Posterior vena cava (tissue), 2 donors: ENCODE measurements around the gene FHIT. TPM values are rescaled to one million over a fixed set of nuclear protein-coding genes. Genes with fewer than 3 reads are reported as not detected.

Source experiments
- DNase-seq: peaks from one replicate; pipeline ENCODE4 v3.0.0-alpha.2; 2020; ENCODE audit warnings: low spot score
- intact Hi-C, 2 donors: fragments of 100-400 bp; cut with DNase I; formaldehyde crosslinking; loops; one replicate each; pipeline versions ENCODE4 v1.14.1 to v1.14.2; 2022 to 2023
- total RNA-seq, 2 donors: library from RNA; stranded (reverse); fragmentation: NEBNext Ultra II Directional; extraction: Animal tissue kit (Norgen Biotek cat#: 25700); gene quantifications; one replicate each; pipeline ENCODE4 v1.2.1, GENCODE V29; 2021
- donor health status: DM: yes; HTN: yes; CAD: no.
- donor health status: DM: yes; HTN: yes; CAD: no.

Gene FHIT
- total RNA-seq, 2 donors from 2014 or later, result 6.0 to 9.2 TPM

GRCh38 chr3:60972599-60972998, 278.7 kb downstream of the FHIT start:
- intact Hi-C loops, result no loop called here
- no peak for DNase-seq

- no peak for DNase-seq
- intact Hi-C loops, result no loop called here
These were observed 280.4 kb downstream of the FHIT start for GRCh38 chr3:60970850-60971249.

GRCh38 chr3:60967141-60967540, 284.1 kb downstream of the FHIT start:
- intact Hi-C loops, result no loop called here

GRCh38 chr3:60957541-60957940, 293.7 kb downstream of the FHIT start:
- DNase-seq, result no peak
- intact Hi-C loops, result no loop called here

More at GRCh38 chr3:60967141-60967540, 284.1 kb downstream of the FHIT start:
- DNase-seq, result no peak

GRCh38 chr3:60956729-60957128, 294.5 kb downstream of the FHIT start:
- DNase-seq, result no peak
- intact Hi-C loops, result no loop called here

- no peak for DNase-seq
- intact Hi-C loops, result no loop called here
These were observed 296.2 kb downstream of the FHIT start for GRCh38 chr3:60955034-60955433.

GRCh38 chr3:60954048-60954447, 297.2 kb downstream of the FHIT start:
- intact Hi-C loops, result no loop called here
- DNase-seq, result no peak

- no peak for DNase-seq
- intact Hi-C loops, result no loop called here
These were observed 297.9 kb downstream of the FHIT start for GRCh38 chr3:60953351-60953750.

- DNase-seq, result no peak
- intact Hi-C loops, result no loop called here
These were observed 299.2 kb downstream of the FHIT start for GRCh38 chr3:60952055-60952454.

GRCh38 chr3:60949146-60949545, 302.1 kb downstream of the FHIT start:
- intact Hi-C loops, result no loop called here
- no peak for DNase-seq

- no peak for DNase-seq
- intact Hi-C loops, result no loop called here
These were observed 302.8 kb downstream of the FHIT start for GRCh38 chr3:60948488-60948887.

- no peak for DNase-seq
- intact Hi-C loops, result no loop called here
These were observed 315.5 kb downstream of the FHIT start for GRCh38 chr3:60935709-60936108.

- intact Hi-C loops, result no loop called here
- no peak for DNase-seq
These were observed 317.4 kb downstream of the FHIT start for GRCh38 chr3:60933824-60934223.

GRCh38 chr3:60932643-60933042, 318.6 kb downstream of the FHIT start:
- no peak for DNase-seq
- intact Hi-C loops, result no loop called here

- intact Hi-C loops, result no loop called here
- no peak for DNase-seq
These were observed 319.1 kb downstream of the FHIT start for GRCh38 chr3:60932170-60932569.

GRCh38 chr3:60931452-60931851, 319.8 kb downstream of the FHIT start:
- DNase-seq, result no peak
- intact Hi-C loops, result no loop called here

GRCh38 chr3:60920519-60920918, 330.7 kb downstream of the FHIT start:
- DNase-seq, result no peak
- intact Hi-C loops, result no loop called here

GRCh38 chr3:60919296-60919695, 332.0 kb downstream of the FHIT start:
- no peak for DNase-seq
- intact Hi-C loops, result no loop called here

GRCh38 chr3:60917141-60917540, 334.1 kb downstream of the FHIT start:
- DNase-seq, result no peak
- intact Hi-C loops, result no loop called here

GRCh38 chr3:60916546-60916945, 334.7 kb downstream of the FHIT start:
- intact Hi-C loops, result no loop called here
- DNase-seq, result no peak

GRCh38 chr3:60913474-60913873, 337.8 kb downstream of the FHIT start:
- intact Hi-C loops, result no loop called here

GRCh38 chr3:60912876-60913275, 338.4 kb downstream of the FHIT start:
- intact Hi-C loops, result no loop called here
- DNase-seq, result no peak

More at GRCh38 chr3:60913474-60913873, 337.8 kb downstream of the FHIT start:
- no peak for DNase-seq
